DND-41 (cell line): ENCODE measurements around the gene ADARB2.

Experiments
- EZH2 ChIP-seq: IDR thresholded peaks from 3 replicates; pipeline ENCODE4 v1.6.1; 2012; ENCODE audit warnings: borderline replicate concordance, low read depth, mild to moderate bottlenecking, moderate library complexity, low read length, inconsistent platforms; ENCODE audit not compliant: severe bottlenecking
- TF ChIP-seq, protein P1 (sequence below): IDR thresholded peaks from 2 replicates; pipeline ENCODE4 v1.5.1; 2012; ENCODE audit warnings: borderline replicate concordance, low read length, moderate library complexity, mild to moderate bottlenecking; ENCODE audit not compliant: poor library complexity, severe bottlenecking; ENCODE audit errors: extremely low read depth

DNA sequence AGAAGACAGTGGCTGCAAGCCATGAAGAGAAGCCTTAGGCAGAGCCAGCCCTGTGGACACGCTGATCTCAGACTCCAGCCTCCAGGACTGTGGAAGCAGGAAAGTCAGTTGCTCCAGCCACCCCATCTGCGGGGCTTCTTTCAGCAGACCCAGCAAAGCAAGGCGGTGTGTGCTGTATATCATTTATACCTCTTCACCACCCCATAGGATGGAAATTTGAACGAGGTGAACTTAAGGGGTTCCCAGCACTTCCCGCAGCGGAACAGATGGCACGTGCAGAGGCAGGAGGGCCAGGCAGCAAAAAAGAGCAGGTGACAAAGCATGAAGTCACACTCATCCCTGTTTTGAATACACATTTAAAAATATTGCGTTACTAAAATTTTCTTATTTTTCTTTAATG lies 159.4 kb downstream of the ADARB2 start:
- TF ChIP-seq, protein P1, sequence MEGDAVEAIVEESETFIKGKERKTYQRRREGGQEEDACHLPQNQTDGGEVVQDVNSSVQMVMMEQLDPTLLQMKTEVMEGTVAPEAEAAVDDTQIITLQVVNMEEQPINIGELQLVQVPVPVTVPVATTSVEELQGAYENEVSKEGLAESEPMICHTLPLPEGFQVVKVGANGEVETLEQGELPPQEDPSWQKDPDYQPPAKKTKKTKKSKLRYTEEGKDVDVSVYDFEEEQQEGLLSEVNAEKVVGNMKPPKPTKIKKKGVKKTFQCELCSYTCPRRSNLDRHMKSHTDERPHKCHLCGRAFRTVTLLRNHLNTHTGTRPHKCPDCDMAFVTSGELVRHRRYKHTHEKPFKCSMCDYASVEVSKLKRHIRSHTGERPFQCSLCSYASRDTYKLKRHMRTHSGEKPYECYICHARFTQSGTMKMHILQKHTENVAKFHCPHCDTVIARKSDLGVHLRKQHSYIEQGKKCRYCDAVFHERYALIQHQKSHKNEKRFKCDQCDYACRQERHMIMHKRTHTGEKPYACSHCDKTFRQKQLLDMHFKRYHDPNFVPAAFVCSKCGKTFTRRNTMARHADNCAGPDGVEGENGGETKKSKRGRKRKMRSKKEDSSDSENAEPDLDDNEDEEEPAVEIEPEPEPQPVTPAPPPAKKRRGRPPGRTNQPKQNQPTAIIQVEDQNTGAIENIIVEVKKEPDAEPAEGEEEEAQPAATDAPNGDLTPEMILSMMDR = no peak
- no peak for TF ChIP-seq EZH2
